Measurements from ENCODE around the gene FADS1.

GRCh38 chr11:61832754-61833153 is 16.0 kb upstream of the FADS1 start:
- TF ChIP-seq POLR2A (IDR thresholded peaks at IDR 0.05) (no peak), CTCF (IDR thresholded peaks at IDR 0.05) (no peak)

Measured in esophagus squamous epithelium (tissue), 4 donors.